SU-DHL-6 (cell line): ENCODE results near the gene ATP6V1B1.
"Not testable (repeated sequence)": the region's sequence is repeated elsewhere in the genome, so short reads cannot be mapped to it uniquely, and the experiment has no call there.

ENCODE experiments used
- H2AFZ ChIP-seq: fragments of 200-600 bp; sonication (generic); 2 replicates; pipeline ENCODE4 v1.6.1; 2014; ENCODE audit warnings: low read depth, mild to moderate bottlenecking, moderate library complexity, mixed read lengths, antibody characterized with exemption, low read length; ENCODE audit not compliant: severe bottlenecking
- H3F3A ChIP-seq: fragments of 200-600 bp; shearing (Covaris generic); 2 replicates; pipeline ENCODE4 v1.6.0; 2016; ENCODE audit warnings: antibody characterized with exemption, mild to moderate bottlenecking; ENCODE audit not compliant: insufficient read depth
- H3K27ac ChIP-seq: fragments of 200-600 bp; sonication (generic); 2 replicates; pipeline ENCODE4 v1.5.1; 2016; ENCODE audit warnings: low read depth, mild to moderate bottlenecking, low read length, moderate library complexity, mixed read lengths
- H3K27me3 ChIP-seq: fragments of 200-600 bp; sonication (generic), shearing (Covaris generic); 2 replicates; pipeline ENCODE4 v1.6.0; 2014; ENCODE audit warnings: mild to moderate bottlenecking, low read length
- H3K36me3 ChIP-seq: fragments of 200-600 bp; sonication (generic); 2 replicates; pipeline ENCODE4 v1.6.1; 2014; ENCODE audit warnings: mild to moderate bottlenecking, low read length, mixed read lengths
- H3K4me2 ChIP-seq: fragments of 300-600, 200-600 bp; shearing (Covaris generic), sonication (generic); 2 replicates; pipeline ENCODE4 v1.6.0; 2014; ENCODE audit warnings: low read length, low read depth, mild to moderate bottlenecking; ENCODE audit not compliant: poor library complexity, severe bottlenecking
- H3K4me3 ChIP-seq: fragments of 200-600 bp; sonication (generic); 2 replicates; pipeline ENCODE4 v1.5.1; 2014; ENCODE audit warnings: antibody characterized with exemption, low read length, mild to moderate bottlenecking, mixed read lengths; ENCODE audit not compliant: insufficient read depth, poor library complexity, severe bottlenecking
- H3K79me2 ChIP-seq: fragments of 200-600 bp; sonication (generic); 2 replicates; pipeline ENCODE4 v1.6.1; 2014; ENCODE audit warnings: mild to moderate bottlenecking, low read length, moderate library complexity; ENCODE audit not compliant: insufficient read depth
- H3K9ac ChIP-seq: fragments of 200-600 bp; sonication (generic); 2 replicates; pipeline ENCODE4 v1.7.0; 2014; ENCODE audit warnings: mild to moderate bottlenecking, low read length
- H3K9me2 ChIP-seq: fragments of 200-600 bp; sonication (generic); replicated peaks from 2 replicates; pipeline ENCODE4 v1.6.1; 2014; ENCODE audit warnings: low read length; ENCODE audit not compliant: insufficient read depth
- H3K9me3 ChIP-seq: fragments of 200-600 bp; sonication (generic); 2 replicates; pipeline ENCODE4 v1.6.1; 2014; ENCODE audit warnings: low read length, mixed read lengths; ENCODE audit not compliant: insufficient read depth
- H4K20me1 ChIP-seq: fragments of 200-600 bp; sonication (generic); 2 replicates; pipeline ENCODE4 v1.6.1; 2014; ENCODE audit warnings: low read depth, mild to moderate bottlenecking, antibody characterized with exemption, low read length, moderate library complexity, mixed read lengths
- EZH2phosphoT487 ChIP-seq: fragments of 200-600 bp; sonication (generic), shearing (Covaris generic); conservative IDR thresholded peaks from 2 replicates; pipeline ENCODE4 v1.6.1; 2018; ENCODE audit warnings: mild to moderate bottlenecking, antibody characterized with exemption, low read length, moderate library complexity, mixed read lengths
- TF ChIP-seq, protein P1 (sequence below): fragments of 200-600 bp; sonication (generic); IDR thresholded peaks from one replicate; pipeline ENCODE4 v1.5.1; 2017; ENCODE audit warnings: antibody characterized with exemption, mild to moderate bottlenecking, low read length, moderate library complexity; ENCODE audit not compliant: insufficient read depth, poor library complexity, severe bottlenecking

ATP6V1B1 gene

DNA sequence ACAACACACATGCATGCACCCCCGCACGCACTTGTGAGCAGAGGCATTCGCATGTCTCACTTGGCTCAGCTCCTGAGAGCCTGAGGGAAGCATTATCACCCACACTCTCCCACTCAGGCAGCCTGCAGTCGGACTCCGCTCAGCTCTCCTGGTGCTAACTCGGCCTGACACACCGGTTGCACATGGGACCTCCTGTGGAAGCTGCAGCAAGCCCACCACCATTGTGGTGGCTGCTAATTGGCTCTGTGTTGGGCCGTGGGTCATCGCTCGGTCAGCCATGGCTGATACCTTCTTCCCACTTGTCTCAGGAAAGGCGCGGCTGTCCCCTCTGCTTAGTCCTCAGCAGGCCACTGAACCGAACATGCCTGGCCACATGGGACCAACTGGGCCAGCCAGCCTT, 72.6 kb downstream of the ATP6V1B1 start:
- H3K27me3 ChIP-seq: no peaks in the 10 kb centered on the region
- H3F3A ChIP-seq: no peaks in the 10 kb centered on the region
- H3K4me2 ChIP-seq: no peak overlapping the region
- H3K9ac ChIP-seq: no peak overlapping the region
- no peak overlapping the region for H2AFZ ChIP-seq
- no peaks in the 10 kb centered on the region for H3K9me2 ChIP-seq
- no peaks in the 10 kb centered on the region for H3K9me3 ChIP-seq
- H3K36me3 ChIP-seq: no peaks in the 10 kb centered on the region
- H3K4me3 ChIP-seq: no peak overlapping the region
- no peak overlapping the region for H3K27ac ChIP-seq
- TF ChIP-seq EZH2phosphoT487: no peak
- TF ChIP-seq, protein P1, sequence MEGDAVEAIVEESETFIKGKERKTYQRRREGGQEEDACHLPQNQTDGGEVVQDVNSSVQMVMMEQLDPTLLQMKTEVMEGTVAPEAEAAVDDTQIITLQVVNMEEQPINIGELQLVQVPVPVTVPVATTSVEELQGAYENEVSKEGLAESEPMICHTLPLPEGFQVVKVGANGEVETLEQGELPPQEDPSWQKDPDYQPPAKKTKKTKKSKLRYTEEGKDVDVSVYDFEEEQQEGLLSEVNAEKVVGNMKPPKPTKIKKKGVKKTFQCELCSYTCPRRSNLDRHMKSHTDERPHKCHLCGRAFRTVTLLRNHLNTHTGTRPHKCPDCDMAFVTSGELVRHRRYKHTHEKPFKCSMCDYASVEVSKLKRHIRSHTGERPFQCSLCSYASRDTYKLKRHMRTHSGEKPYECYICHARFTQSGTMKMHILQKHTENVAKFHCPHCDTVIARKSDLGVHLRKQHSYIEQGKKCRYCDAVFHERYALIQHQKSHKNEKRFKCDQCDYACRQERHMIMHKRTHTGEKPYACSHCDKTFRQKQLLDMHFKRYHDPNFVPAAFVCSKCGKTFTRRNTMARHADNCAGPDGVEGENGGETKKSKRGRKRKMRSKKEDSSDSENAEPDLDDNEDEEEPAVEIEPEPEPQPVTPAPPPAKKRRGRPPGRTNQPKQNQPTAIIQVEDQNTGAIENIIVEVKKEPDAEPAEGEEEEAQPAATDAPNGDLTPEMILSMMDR: no peak
- H3K79me2 ChIP-seq: no peaks in the 10 kb centered on the region
- no peaks in the 10 kb centered on the region for H4K20me1 ChIP-seq

- H3K36me3 ChIP-seq, H3K9me3 ChIP-seq, H3K4me2 ChIP-seq, H3K79me2 ChIP-seq, H3K27ac ChIP-seq, H3F3A ChIP-seq, H3K27me3 ChIP-seq, H2AFZ ChIP-seq, H4K20me1 ChIP-seq, H3K4me3 ChIP-seq, H3K9me2 ChIP-seq, H3K9ac ChIP-seq: not testable (repeated sequence)
Observed at GRCh38 chr2:71011786-71012185, 76.1 kb downstream of the ATP6V1B1 start.
